ENCODE measurements around the gene ACOX1. TPM values are rescaled to one million over a fixed set of nuclear protein-coding genes. Genes with fewer than 3 reads are reported as not detected.

ACOX1 gene
- total and polyA plus RNA-seq, 5 donors from 2014 or later: 15.0 to 25.6 (median 22.1) TPM

DNA sequence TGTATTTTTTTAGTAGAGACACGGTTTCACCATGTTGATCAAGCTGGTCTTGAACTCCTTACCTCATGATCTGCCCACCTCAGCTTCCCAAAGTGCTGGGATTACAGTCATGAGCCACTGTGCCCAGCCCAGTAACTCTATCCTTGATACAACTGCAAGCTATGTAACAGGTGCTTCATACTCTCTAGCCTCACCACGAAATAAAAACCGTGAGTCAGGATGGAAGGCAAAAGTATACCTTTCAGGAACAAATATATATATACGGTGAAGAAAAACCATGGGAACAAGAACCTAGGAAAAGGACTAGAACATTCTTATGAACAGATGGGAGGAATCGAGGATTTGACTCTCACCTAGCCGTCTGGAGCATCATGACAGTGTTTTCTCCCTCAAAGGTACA is 28.5 kb downstream of the ACOX1 start:
- Mint-ChIP-seq H3K4me3 (no peak overlapping the region), H3K4me1 (no peaks in the 10 kb centered on the region), H3K27me3 (no peaks in the 10 kb centered on the region), H3K36me3 (peaks cover 41% of the 10 kb centered on the region), H3K27ac (no peak overlapping the region), H3K9me3 (no peaks in the 10 kb centered on the region)
- Histone ChIP-seq H3K4me3 (ENCODE audit: low read depth, low read length) (no peak overlapping the region), H3K36me3 (ENCODE audit: control insufficient read depth, insufficient read depth, low read length) (peaks cover 73% of the 10 kb centered on the region), H3K27ac (ENCODE audit: insufficient read depth, low read length, poor library complexity, severe bottlenecking) (no peak overlapping the region), H3K4me1 (ENCODE audit: control insufficient read depth, insufficient read depth, low read length, poor library complexity, severe bottlenecking) (no peaks in the 10 kb centered on the region), H3K9me3 (ENCODE audit: control insufficient read depth in 2 of 2, low read length in 2 of 2) (no peaks in the 10 kb centered on the region), H3K27me3 (ENCODE audit: control insufficient read depth, insufficient read depth, low read length) (no peaks in the 10 kb centered on the region)
- ATAC-seq (ENCODE audit: low read depth in 2 of 2) (no peak), DNase-seq (no peak)

DNA sequence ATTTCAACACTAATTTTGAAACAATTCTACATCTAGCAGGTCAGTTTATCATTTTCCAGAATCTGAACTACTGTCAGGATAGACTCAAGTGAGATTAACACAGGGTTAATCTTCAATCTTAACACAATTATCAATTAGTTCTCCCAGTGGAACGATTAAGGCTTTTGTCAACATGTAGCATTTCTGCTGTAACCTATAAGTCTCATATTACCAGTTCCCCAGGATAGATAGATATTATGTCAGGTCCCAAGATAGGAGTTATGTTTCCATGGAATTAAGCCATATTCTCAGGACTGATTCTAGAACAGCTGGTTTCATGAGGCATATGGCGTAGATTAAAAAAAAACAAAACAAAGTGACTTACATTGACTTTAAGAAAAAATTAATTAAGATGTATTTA is 33.8 kb downstream of the ACOX1 start:
- no peaks in the 10 kb centered on the region for H3K9me3 Mint-ChIP-seq
- peaks cover 22% of the 10 kb centered on the region for H3K36me3 Mint-ChIP-seq
- H3K27ac Mint-ChIP-seq: no peak overlapping the region
- peaks cover 0 to 15% (median 8%) of the 10 kb centered on the region in 4 donors for H3K4me1 Mint-ChIP-seq
- Histone ChIP-seq H3K36me3 (ENCODE audit: control insufficient read depth, insufficient read depth, low read length) (peaks cover 32% of the 10 kb centered on the region), H3K9me3 (ENCODE audit: control insufficient read depth in 2 of 2, low read length in 2 of 2) (no peaks in the 10 kb centered on the region), H3K27me3 (ENCODE audit: control insufficient read depth, insufficient read depth, low read length) (no peaks in the 10 kb centered on the region), H3K27ac (ENCODE audit: insufficient read depth, low read length, poor library complexity, severe bottlenecking) (no peak overlapping the region), H3K4me1 (ENCODE audit: control insufficient read depth, insufficient read depth, low read length, poor library complexity, severe bottlenecking) (peaks cover 10% of the 10 kb centered on the region), H3K4me3 (ENCODE audit: low read depth, low read length) (no peak overlapping the region)
- no peak overlapping the region for H3K4me3 Mint-ChIP-seq
- no peak for ATAC-seq (ENCODE audit: low read depth in 2 of 2)
- no peaks in the 10 kb centered on the region for H3K27me3 Mint-ChIP-seq
- no peak for DNase-seq

DNA sequence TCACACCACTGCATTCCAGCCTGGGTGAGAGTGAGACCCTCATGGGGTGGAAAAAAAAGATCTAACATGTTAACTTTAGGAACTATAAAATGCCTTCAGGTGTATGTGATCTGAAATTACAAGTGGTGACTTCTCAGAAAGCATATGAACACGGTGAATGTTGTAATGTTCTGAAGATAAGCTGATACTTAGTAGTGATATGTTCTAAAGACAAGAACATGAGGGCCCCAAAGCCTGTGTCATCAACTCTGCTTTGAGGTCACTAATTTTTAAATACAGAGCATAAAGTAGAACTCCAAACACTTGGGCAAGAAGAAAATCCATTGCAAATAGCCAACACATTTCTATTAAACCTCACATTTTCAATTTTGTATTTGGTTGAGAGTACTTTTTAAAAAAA is 35.5 kb downstream of the ACOX1 start:
- no peaks in the 10 kb centered on the region for H3K9me3 ChIP-seq (ENCODE audit: control insufficient read depth in 2 of 2, low read length in 2 of 2)
- H3K36me3 ChIP-seq (ENCODE audit: control insufficient read depth, insufficient read depth, low read length): peaks cover 17% of the 10 kb centered on the region
- H3K4me3 Mint-ChIP-seq: no peak overlapping the region
- no peak for ATAC-seq (ENCODE audit: low read depth in 2 of 2)
- H3K4me1 Mint-ChIP-seq: peaks cover 0 to 17% (median 9%) of the 10 kb centered on the region in 4 donors
- no peaks in the 10 kb centered on the region for H3K27me3 Mint-ChIP-seq
- DNase-seq: no peak
- no peak overlapping the region for H3K27ac Mint-ChIP-seq
- no peak overlapping the region for H3K4me3 ChIP-seq (ENCODE audit: low read depth, low read length)
- H3K27ac ChIP-seq (ENCODE audit: insufficient read depth, low read length, poor library complexity, severe bottlenecking): no peak overlapping the region
- peaks cover 12% of the 10 kb centered on the region for H3K36me3 Mint-ChIP-seq
- H3K4me1 ChIP-seq (ENCODE audit: control insufficient read depth, insufficient read depth, low read length, poor library complexity, severe bottlenecking): peaks cover 12% of the 10 kb centered on the region
- H3K9me3 Mint-ChIP-seq: no peaks in the 10 kb centered on the region
- H3K27me3 ChIP-seq (ENCODE audit: control insufficient read depth, insufficient read depth, low read length): no peaks in the 10 kb centered on the region

GRCh38 chr17:75942473-75942872 is 36.5 kb downstream of the ACOX1 start:
- H3K36me3 Mint-ChIP-seq: peaks cover 12% of the 10 kb centered on the region
- DNase-seq (no peak), ATAC-seq (ENCODE audit: low read depth in 2 of 2) (no peak)
- no peaks in the 10 kb centered on the region for H3K9me3 Mint-ChIP-seq
- peaks cover 8% of the 10 kb centered on the region for H3K36me3 ChIP-seq (ENCODE audit: control insufficient read depth, insufficient read depth, low read length)
- peaks cover 0 to 17% (median 9%) of the 10 kb centered on the region in 4 donors for H3K4me1 Mint-ChIP-seq
- H3K27ac ChIP-seq (ENCODE audit: insufficient read depth, low read length, poor library complexity, severe bottlenecking): no peak overlapping the region
- no peaks in the 10 kb centered on the region for H3K9me3 ChIP-seq (ENCODE audit: control insufficient read depth in 2 of 2, low read length in 2 of 2)
- no peaks in the 10 kb centered on the region for H3K27me3 Mint-ChIP-seq
- no peaks in the 10 kb centered on the region for H3K27me3 ChIP-seq (ENCODE audit: control insufficient read depth, insufficient read depth, low read length)
- no peak overlapping the region for H3K4me3 ChIP-seq (ENCODE audit: low read depth, low read length)
- peak overlapping the region in 2 of 4 donors; percentile 56 to 75 for H3K4me3 Mint-ChIP-seq
- H3K4me1 ChIP-seq (ENCODE audit: control insufficient read depth, insufficient read depth, low read length, poor library complexity, severe bottlenecking): peaks cover 12% of the 10 kb centered on the region
- H3K27ac Mint-ChIP-seq: no peak overlapping the region

GRCh38 chr17:75941442-75941819 is 37.5 kb downstream of the ACOX1 start:
- H3K36me3 ChIP-seq (ENCODE audit: control insufficient read depth, insufficient read depth, low read length): peaks cover 5% of the 10 kb centered on the region
- H3K4me3 Mint-ChIP-seq: peak overlapping the region; percentile 66 to 95 (median 90)
- H3K4me3 ChIP-seq (ENCODE audit: low read depth, low read length): peak overlapping the region; percentile 70
- no peaks in the 10 kb centered on the region for H3K9me3 Mint-ChIP-seq
- peaks cover 7% of the 10 kb centered on the region for H3K36me3 Mint-ChIP-seq
- no peaks in the 10 kb centered on the region for H3K27me3 Mint-ChIP-seq
- H3K9me3 ChIP-seq (ENCODE audit: control insufficient read depth in 2 of 2, low read length in 2 of 2): no peaks in the 10 kb centered on the region
- peaks cover 12% of the 10 kb centered on the region for H3K4me1 ChIP-seq (ENCODE audit: control insufficient read depth, insufficient read depth, low read length, poor library complexity, severe bottlenecking)
- peak overlapping the region in 2 of 3 donors; percentile 88 for H3K27ac Mint-ChIP-seq
- H3K27me3 ChIP-seq (ENCODE audit: control insufficient read depth, insufficient read depth, low read length): no peaks in the 10 kb centered on the region
- ATAC-seq (ENCODE audit: low read depth in 2 of 2): no peak
- no peak for DNase-seq
- H3K4me1 Mint-ChIP-seq: peaks cover 0 to 17% (median 9%) of the 10 kb centered on the region in 4 donors
- H3K27ac ChIP-seq (ENCODE audit: insufficient read depth, low read length, poor library complexity, severe bottlenecking): no peak overlapping the region

- peaks cover 12% of the 10 kb centered on the region for H3K4me1 ChIP-seq (ENCODE audit: control insufficient read depth, insufficient read depth, low read length, poor library complexity, severe bottlenecking)
- H3K27me3 ChIP-seq (ENCODE audit: control insufficient read depth, insufficient read depth, low read length): no peaks in the 10 kb centered on the region
- ATAC-seq (ENCODE audit: low read depth in 2 of 2): peak; percentile 99 to 100
- Mint-ChIP-seq H3K27me3 (no peaks in the 10 kb centered on the region), H3K4me1 (peaks cover 0 to 17% (median 9%) of the 10 kb centered on the region in 4 donors), H3K36me3 (peaks cover 2% of the 10 kb centered on the region), H3K27ac (peak within 1 kb of the TSS in 2 of 3 donors; percentile 88), H3K4me3 (peak within 1 kb of the TSS; percentile 66 to 95 (median 90)), H3K9me3 (no peaks in the 10 kb centered on the region)
- H3K4me3 ChIP-seq (ENCODE audit: low read depth, low read length): peak within 1 kb of the TSS; percentile 74
- DNase-seq: peak; percentile 84 to 89 (median 84)
- peak within 1 kb of the TSS; percentile 64 for H3K27ac ChIP-seq (ENCODE audit: insufficient read depth, low read length, poor library complexity, severe bottlenecking)
- no peaks in the 10 kb centered on the region for H3K36me3 ChIP-seq (ENCODE audit: control insufficient read depth, insufficient read depth, low read length)
- H3K9me3 ChIP-seq (ENCODE audit: control insufficient read depth in 2 of 2, low read length in 2 of 2): no peaks in the 10 kb centered on the region
Observed at GRCh38 chr17:75940727-75941441, 38.1 kb downstream of the ACOX1 start, which contains the start of gene FBF1. Gene FBF1, minus strand, starts transcription at chr17:75941042. Its CDS starts 2,893 bp downstream, at chr17:75938149.

DNA sequence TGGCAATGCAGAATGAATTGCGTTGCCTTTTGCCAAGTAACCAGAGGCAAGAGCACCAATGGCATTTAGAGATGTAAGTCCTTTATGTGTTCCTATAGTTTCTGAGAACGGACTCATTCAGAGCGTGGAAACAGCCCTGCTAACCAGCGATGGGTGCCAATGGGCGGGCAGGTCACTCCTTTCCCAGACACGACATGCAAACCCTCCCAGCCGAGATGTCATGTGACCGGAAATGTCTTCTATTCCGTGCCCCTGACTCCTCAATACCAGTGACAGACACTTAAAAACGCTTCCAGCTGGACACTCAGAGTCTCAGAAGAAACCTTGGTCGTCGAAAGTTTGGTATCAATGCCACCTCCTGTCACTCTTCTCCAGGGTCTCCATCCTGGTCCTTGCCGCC is 41.3 kb downstream of the ACOX1 start:
- H3K27ac ChIP-seq (ENCODE audit: insufficient read depth, low read length, poor library complexity, severe bottlenecking): no peak overlapping the region
- no peaks in the 10 kb centered on the region for H3K27me3 Mint-ChIP-seq
- H3K9me3 ChIP-seq (ENCODE audit: control insufficient read depth in 2 of 2, low read length in 2 of 2): no peaks in the 10 kb centered on the region
- H3K4me1 Mint-ChIP-seq: peaks cover 0 to 17% (median 9%) of the 10 kb centered on the region in 4 donors
- no peaks in the 10 kb centered on the region for H3K36me3 ChIP-seq (ENCODE audit: control insufficient read depth, insufficient read depth, low read length)
- ATAC-seq (ENCODE audit: low read depth in 2 of 2) (no peak), DNase-seq (no peak)
- peak overlapping the region in 1 of 4 donors; percentile 68 for H3K4me3 Mint-ChIP-seq
- H3K27me3 ChIP-seq (ENCODE audit: control insufficient read depth, insufficient read depth, low read length): no peaks in the 10 kb centered on the region
- H3K4me1 ChIP-seq (ENCODE audit: control insufficient read depth, insufficient read depth, low read length, poor library complexity, severe bottlenecking): peaks cover 12% of the 10 kb centered on the region
- H3K4me3 ChIP-seq (ENCODE audit: low read depth, low read length): no peak overlapping the region
- H3K9me3 Mint-ChIP-seq: no peaks in the 10 kb centered on the region
- no peak overlapping the region for H3K27ac Mint-ChIP-seq
- no peaks in the 10 kb centered on the region for H3K36me3 Mint-ChIP-seq

DNA sequence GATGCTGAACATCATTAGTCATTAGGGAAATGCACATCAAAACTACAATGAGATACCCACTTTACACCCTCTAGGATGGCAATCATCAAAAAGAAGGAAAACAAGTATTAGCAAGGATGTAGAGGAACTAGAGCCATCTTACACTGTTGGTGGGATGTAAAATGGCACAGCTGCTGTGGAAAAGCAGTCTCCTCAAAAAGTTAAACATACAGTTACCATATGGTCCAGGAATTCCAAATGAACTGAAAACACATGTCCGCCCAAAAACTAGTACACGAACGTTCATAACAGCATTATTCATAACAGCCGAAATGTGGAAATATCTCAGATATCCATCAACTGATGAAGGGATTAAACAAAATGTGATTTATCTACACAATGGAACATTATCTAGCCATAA is 45.2 kb downstream of the ACOX1 start:
- H3K4me3 Mint-ChIP-seq: no peak overlapping the region
- Histone ChIP-seq H3K36me3 (ENCODE audit: control insufficient read depth, insufficient read depth, low read length) (no peaks in the 10 kb centered on the region), H3K9me3 (ENCODE audit: control insufficient read depth in 2 of 2, low read length in 2 of 2) (no peaks in the 10 kb centered on the region), H3K27me3 (ENCODE audit: control insufficient read depth, insufficient read depth, low read length) (no peaks in the 10 kb centered on the region), H3K4me3 (ENCODE audit: low read depth, low read length) (no peak overlapping the region), H3K4me1 (ENCODE audit: control insufficient read depth, insufficient read depth, low read length, poor library complexity, severe bottlenecking) (no peaks in the 10 kb centered on the region), H3K27ac (ENCODE audit: insufficient read depth, low read length, poor library complexity, severe bottlenecking) (no peak overlapping the region)
- no peaks in the 10 kb centered on the region for H3K4me1 Mint-ChIP-seq
- H3K36me3 Mint-ChIP-seq: peaks cover 4% of the 10 kb centered on the region
- ATAC-seq (ENCODE audit: low read depth in 2 of 2): no peak
- DNase-seq: no peak
- H3K27ac Mint-ChIP-seq: no peak overlapping the region
- no peaks in the 10 kb centered on the region for H3K27me3 Mint-ChIP-seq
- H3K9me3 Mint-ChIP-seq: no peaks in the 10 kb centered on the region
